Caco-2 (cell line): ENCODE measurements around the gene EFTUD2. TPM values are rescaled to one million over a fixed set of nuclear protein-coding genes. Genes with fewer than 3 reads are reported as not detected.

Source experiments
- BruUV-seq: library from RNA; stranded (reverse); fragments of 400-500 nt; replicated peaks from 2 replicates; lab custom pipeline; 2021; lab: Mats Ljungman, UMichigan
- CTCF ChIA-PET: fragments of 300-600 bp; sonication (Branson Sonifier 250); formaldehyde crosslinking; loops from one replicate; lab custom pipeline; 2022; ENCODE audit warnings: antibody characterized with exemption; lab: Charles Lee
- POLR2A ChIA-PET: fragments of 300-600 bp; sonication (Branson Sonifier 250); formaldehyde crosslinking; loops from one replicate; lab custom pipeline; 2022; ENCODE audit warnings: antibody characterized with exemption; lab: Charles Lee
- DNase-seq, 2 experiments: peaks; one replicate each; pipeline versions ENCODE4 v3.0.0 to v3.0.0-alpha.2; 2020 to 2022
- H3K27me3 ChIP-seq: replicated peaks from 2 replicates; pipeline ENCODE4 v1.6.0; 2011; ENCODE audit warnings: low read length; ENCODE audit not compliant: control insufficient read depth, insufficient read depth
- H3K36me3 ChIP-seq: 2 replicates; pipeline ENCODE4 v1.5.1; 2011; ENCODE audit warnings: low read length; ENCODE audit not compliant: control insufficient read depth, insufficient read depth
- H3K4me1 ChIP-seq: fragments of 250-450 bp; sonication (Bioruptor Pico); 2 replicates; pipeline ENCODE4 v1.5.1; 2020; ENCODE audit warnings: mild to moderate bottlenecking
- H3K4me3 ChIP-seq: 2 replicates; pipeline ENCODE4 v1.5.1; 2011; ENCODE audit warnings: low read depth, mild to moderate bottlenecking, control low read depth, low read length
- H3K9me3 ChIP-seq: fragments of 250-450 bp; sonication (Bioruptor Pico); 2 replicates; pipeline ENCODE4 v1.5.1; 2020; ENCODE audit warnings: mild to moderate bottlenecking, moderate library complexity
- H3K27ac Mint-ChIP-seq: one replicate; pipeline ENCODE4 v1.8.0; 2022; ENCODE audit warnings: mixed read lengths; ENCODE audit not compliant: unreplicated experiment
- H3K27me3 Mint-ChIP-seq: one replicate; pipeline ENCODE4 v1.8.0; 2022; ENCODE audit warnings: mixed read lengths; ENCODE audit not compliant: insufficient read depth, unreplicated experiment
- H3K36me3 Mint-ChIP-seq: one replicate; pipeline ENCODE4 v1.8.0; 2022; ENCODE audit warnings: mild to moderate bottlenecking, mixed read lengths; ENCODE audit not compliant: insufficient read depth, unreplicated experiment
- H3K4me1 Mint-ChIP-seq: one replicate; pipeline ENCODE4 v1.8.0; 2022; ENCODE audit warnings: low read depth, mixed read lengths; ENCODE audit not compliant: unreplicated experiment
- H3K4me3 Mint-ChIP-seq: one replicate; pipeline ENCODE4 v1.8.0; 2022; ENCODE audit warnings: mild to moderate bottlenecking, moderate library complexity, mixed read lengths; ENCODE audit not compliant: unreplicated experiment
- H3K9me3 Mint-ChIP-seq: one replicate; pipeline ENCODE4 v1.8.0; 2022; ENCODE audit warnings: mixed read lengths; ENCODE audit not compliant: unreplicated experiment
- CTCF ChIP-seq, 2 experiments: fragments of 200-600 bp in 1 of 2; IDR thresholded peaks; 1 replicate in 1 of 2; 2 replicates in 1 of 2; pipeline versions ENCODE4 v1.5.1 to v1.8.0; 2011 to 2022; ENCODE audit warnings: antibody characterized with exemption in 1 of 2, control low read depth in 1 of 2, inconsistent platforms in 1 of 2, low read depth in 1 of 2, low read length in 1 of 2, mild to moderate bottlenecking in 1 of 2, moderate library complexity in 1 of 2; ENCODE audit not compliant: insufficient read depth in 1 of 2, severe bottlenecking in 1 of 2, unreplicated experiment in 1 of 2
- intact Hi-C: fragments of 100-400 bp; cut with micrococcal nuclease; formaldehyde crosslinking; loops from one replicate; pipeline ENCODE4 v1.10.0; 2022; ENCODE audit not compliant: unreplicated experiment
- total RNA-seq: library from RNA; stranded (reverse); gene quantifications from 2 replicates; pipeline ENCODE4 v1.2.3, GENCODE V29; 2022

The EFTUD2 gene
- total RNA-seq, 1 experiment from 2014 or later = 175 TPM

DNA sequence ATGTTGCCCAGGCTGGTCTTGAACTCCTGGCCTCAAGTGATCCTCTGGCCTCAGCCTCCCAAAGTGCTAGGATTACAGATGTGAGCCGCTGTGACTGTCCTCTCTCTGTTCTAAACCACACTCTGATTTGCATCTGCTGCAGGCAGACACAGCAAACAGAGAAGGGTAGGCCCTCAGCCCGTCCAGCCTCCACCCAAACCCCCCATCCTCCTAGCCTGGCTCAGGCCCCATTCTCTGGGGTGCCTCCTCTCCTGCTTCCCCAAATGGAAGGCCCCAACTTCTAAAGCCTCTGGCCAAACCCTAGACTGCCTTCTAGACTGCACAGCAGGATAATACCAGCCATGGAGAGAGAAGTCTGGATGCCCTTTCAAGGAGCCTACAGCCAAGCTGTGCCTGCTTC lies 20.2 kb upstream of the EFTUD2 start:
- intact Hi-C loops = no loop called here
- H3K27me3 Mint-ChIP-seq = peaks cover 6% of the 10 kb centered on the region
- H3K4me1 Mint-ChIP-seq = no peaks in the 10 kb centered on the region
- H3K36me3 Mint-ChIP-seq = peaks cover 18% of the 10 kb centered on the region
- H3K9me3 Mint-ChIP-seq = no peaks in the 10 kb centered on the region
- CTCF ChIA-PET = interaction anchor here (0.6 to 3.6 kb wide), 12 partner anchors 8 to 216 kb away, joined by 3 to 78 read pairs (median 4); partner anchors contain the start of genes ACBD4 and C1QL1
- H3K9me3 ChIP-seq = no peaks in the 10 kb centered on the region
- no peak for TF ChIP-seq CTCF (IDR thresholded peaks at IDR 0.05; ENCODE audit: insufficient read depth in 1 of 2, low read depth in 1 of 2, low read length in 1 of 2, severe bottlenecking in 1 of 2, unreplicated experiment in 1 of 2)
- no peaks in the 10 kb centered on the region for H3K36me3 ChIP-seq
- no peak overlapping the region for H3K4me3 ChIP-seq
- POLR2A ChIA-PET = interaction anchor here (0.6 kb wide), 1 partner anchor 28 kb away, joined by 6 read pairs; no protein-coding TSS in a partner anchor
- no TSS peak for BruUV-seq
- no peak for DNase-seq
- H3K27ac Mint-ChIP-seq = no peak overlapping the region
- peaks cover 6% of the 10 kb centered on the region; the same call in 1 of the 2 replicates for H3K4me1 ChIP-seq
- no peak overlapping the region for H3K4me3 Mint-ChIP-seq
- H3K27me3 ChIP-seq = no peaks in the 10 kb centered on the region

DNA sequence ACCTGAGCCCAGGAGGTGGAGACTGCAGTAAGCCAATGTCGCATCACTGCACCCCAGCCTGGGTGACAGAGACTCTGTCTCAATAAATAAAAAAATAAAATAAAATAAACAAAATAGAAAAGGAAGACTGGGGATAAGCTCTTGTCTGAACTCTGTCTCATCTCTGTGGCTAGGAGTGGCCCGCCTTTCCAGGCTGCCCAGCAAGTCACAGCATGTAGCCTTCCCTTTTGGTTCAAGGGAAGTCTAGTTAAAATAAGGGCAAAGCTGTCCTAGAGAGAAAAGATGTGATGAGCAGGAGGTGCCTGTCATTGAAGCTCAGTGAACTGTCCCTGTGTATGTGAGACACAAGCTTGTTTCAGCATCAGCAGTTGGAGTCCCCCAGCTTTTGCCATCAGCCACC lies 18.8 kb upstream of the EFTUD2 start:
- Mint-ChIP-seq H3K36me3 (peaks cover 12% of the 10 kb centered on the region), H3K27me3 (peaks cover 10% of the 10 kb centered on the region), H3K9me3 (no peaks in the 10 kb centered on the region), H3K4me1 (peaks cover 7% of the 10 kb centered on the region), H3K27ac (no peak overlapping the region), H3K4me3 (no peak overlapping the region)
- no peak for DNase-seq
- TF ChIP-seq CTCF (IDR thresholded peaks at IDR 0.05; ENCODE audit: insufficient read depth in 1 of 2, low read depth in 1 of 2, low read length in 1 of 2, severe bottlenecking in 1 of 2, unreplicated experiment in 1 of 2) = no peak
- no TSS peak for BruUV-seq
- Histone ChIP-seq H3K4me1 (peaks cover 6% of the 10 kb centered on the region; the same call in 1 of the 2 replicates), H3K36me3 (no peaks in the 10 kb centered on the region), H3K4me3 (no peak overlapping the region), H3K9me3 (no peaks in the 10 kb centered on the region), H3K27me3 (no peaks in the 10 kb centered on the region)
- ChIA-PET CTCF (interaction anchor here (0.6 to 1.0 kb wide), 3 partner anchors 104 to 181 kb away, joined by 3 read pairs; no protein-coding TSS in a partner anchor), POLR2A (no interaction called here)
- intact Hi-C loops = no loop called here

- H3K36me3 ChIP-seq = no peaks in the 10 kb centered on the region
- H3K4me3 Mint-ChIP-seq = no peak overlapping the region
- H3K9me3 ChIP-seq = no peaks in the 10 kb centered on the region
- ChIA-PET CTCF (interaction anchor here (0.5 to 1.0 kb wide), 4 partner anchors 24 to 182 kb away, joined by 3 to 6 read pairs (median 4); no protein-coding TSS in a partner anchor), POLR2A (interaction anchor here (0.6 kb wide), 1 partner anchor 469 kb away, joined by 4 read pairs; no protein-coding TSS in a partner anchor)
- no peak for TF ChIP-seq CTCF (IDR thresholded peaks at IDR 0.05; ENCODE audit: insufficient read depth in 1 of 2, low read depth in 1 of 2, low read length in 1 of 2, severe bottlenecking in 1 of 2, unreplicated experiment in 1 of 2)
- no peak for DNase-seq
- no peaks in the 10 kb centered on the region for H3K9me3 Mint-ChIP-seq
- H3K4me3 ChIP-seq = no peak overlapping the region
- no peaks in the 10 kb centered on the region for H3K27me3 ChIP-seq
- H3K27me3 Mint-ChIP-seq = peaks cover 12% of the 10 kb centered on the region
- no peak overlapping the region for H3K27ac Mint-ChIP-seq
- H3K4me1 Mint-ChIP-seq = peaks cover 7% of the 10 kb centered on the region
- intact Hi-C loops = no loop called here
- peaks cover 6% of the 10 kb centered on the region for H3K36me3 Mint-ChIP-seq
- BruUV-seq = no TSS peak
- peaks cover 6% of the 10 kb centered on the region; the same call in 1 of the 2 replicates for H3K4me1 ChIP-seq
Observed at GRCh38 chr17:44917456-44917855, 18.2 kb upstream of the EFTUD2 start.
